ENCODE data around the gene TEAD1.
A peak's percentile ranks its signal among the peaks of the same experiment; 100 is the strongest.

Gene TEAD1

DNA sequence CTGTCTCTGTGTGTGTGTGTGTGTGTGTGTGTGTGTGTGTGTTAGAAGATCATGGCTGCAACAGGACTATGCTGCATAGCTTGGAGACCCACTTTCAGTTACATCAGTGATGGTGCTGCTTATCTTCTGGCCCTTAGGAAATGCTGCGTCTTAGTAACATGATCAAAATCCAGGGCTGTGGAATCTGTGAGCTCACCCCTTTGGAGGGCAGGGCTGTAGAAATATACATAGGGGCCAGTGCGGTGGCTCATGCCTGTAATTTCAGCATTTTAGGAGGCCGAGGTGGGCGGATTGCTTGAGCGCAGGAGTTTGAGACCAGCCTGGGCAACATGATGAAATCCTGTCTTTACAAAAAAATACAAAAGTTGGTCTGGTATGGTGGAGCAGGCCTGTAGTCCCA is 183.4 kb downstream of the TEAD1 start:
- H3K4me3 ChIP-seq (ENCODE audit: low read length): no peak overlapping the region

DNA sequence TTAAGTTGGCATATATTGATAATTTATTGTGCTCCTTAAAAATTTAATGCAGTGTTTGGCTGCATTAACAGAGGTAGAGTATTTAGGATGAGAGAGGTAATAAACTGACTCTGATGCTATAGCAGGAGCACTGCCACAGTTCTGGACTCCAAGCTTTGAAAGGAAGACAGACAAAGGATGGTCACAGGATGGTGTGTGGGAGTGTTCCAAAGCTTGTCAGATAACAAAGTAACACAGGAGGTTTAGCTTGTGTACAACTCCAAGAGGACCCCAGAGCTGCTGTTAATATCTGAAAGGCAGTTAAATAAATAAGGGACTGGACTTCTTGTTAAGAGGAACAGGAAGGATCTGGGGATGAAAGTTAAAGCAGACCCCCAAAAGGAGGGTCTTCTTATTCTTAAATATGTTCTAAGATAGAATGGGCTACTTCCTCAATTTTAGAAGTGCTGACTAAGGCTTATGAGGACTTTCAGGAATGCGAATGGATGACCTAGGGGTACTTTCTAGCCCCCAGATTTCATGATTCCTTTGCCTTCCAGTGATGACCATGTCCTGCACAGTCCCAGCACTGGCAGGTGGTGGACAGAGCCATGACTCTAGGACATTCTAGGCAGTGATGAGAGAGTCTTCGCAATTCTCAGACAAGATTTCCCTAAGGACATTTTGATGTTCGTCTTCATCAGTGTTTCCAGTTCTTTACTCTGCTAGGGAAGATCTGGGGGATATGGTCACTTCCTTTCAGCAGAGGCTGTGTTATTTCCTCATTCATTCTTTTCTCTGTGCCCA is 185.8 kb downstream of the TEAD1 start:
- Histone ChIP-seq H3K27ac (ENCODE audit: low read depth, low read length) (no peak overlapping the region), H3K4me1 (ENCODE audit: insufficient read depth, low read length) (peaks cover 39% of the 10 kb centered on the region), H3K9ac (ENCODE audit: low read depth, low read length) (no peak overlapping the region), H3K36me3 (ENCODE audit: insufficient read depth, low read length) (no peaks in the 10 kb centered on the region), H3K4me3 (ENCODE audit: low read length) (no peak overlapping the region), H3K9me3 (ENCODE audit: insufficient read depth, low read depth, low read length) (no peaks in the 10 kb centered on the region), H3K27me3 (ENCODE audit: insufficient read depth, low read length) (no peaks in the 10 kb centered on the region)
- WGBS: 97% methylated on average over 3 of the region's 3 CpGs

More for the DNA sequence above, 183.4 kb downstream of the TEAD1 start:
- Histone ChIP-seq H3K27me3 (ENCODE audit: insufficient read depth, low read length) (no peaks in the 10 kb centered on the region), H3K36me3 (ENCODE audit: insufficient read depth, low read length) (no peaks in the 10 kb centered on the region; the same call in 1 of the 2 replicates), H3K27ac (ENCODE audit: low read depth, low read length) (no peak overlapping the region), H3K4me1 (ENCODE audit: insufficient read depth, low read length) (peaks cover 20% of the 10 kb centered on the region), H3K9ac (ENCODE audit: low read depth, low read length) (no peak overlapping the region), H3K9me3 (ENCODE audit: insufficient read depth, low read depth, low read length) (no peaks in the 10 kb centered on the region)
- WGBS: 96% methylated on average over 5 of the region's 5 CpGs

DNA sequence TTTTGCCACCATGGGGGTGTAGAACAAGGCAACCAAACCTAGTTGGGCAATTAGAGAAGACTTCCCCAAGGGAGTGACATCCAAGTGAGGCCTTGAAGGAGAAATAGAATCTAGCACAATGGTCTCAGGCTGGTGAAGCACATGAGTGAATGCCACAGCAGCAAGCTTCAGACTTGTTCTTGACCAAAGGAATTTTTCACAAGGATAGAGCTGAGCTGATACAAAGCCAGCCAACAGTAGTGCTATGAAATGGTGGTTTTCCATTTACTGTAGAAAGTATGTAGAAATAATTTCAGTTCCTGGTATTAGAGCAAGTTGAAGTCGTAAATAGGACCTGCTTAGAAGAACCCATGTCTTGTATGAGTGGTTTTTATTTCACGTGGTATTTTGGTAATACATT is 186.6 kb downstream of the TEAD1 start:
- Histone ChIP-seq H3K9ac (ENCODE audit: low read depth, low read length) (no peak overlapping the region), H3K27me3 (ENCODE audit: insufficient read depth, low read length) (no peaks in the 10 kb centered on the region), H3K27ac (ENCODE audit: low read depth, low read length) (0 out of 2 replicates have a peak overlapping the region, but pooled peaks have one; percentile 23), H3K4me3 (ENCODE audit: low read length) (no peak overlapping the region), H3K4me1 (ENCODE audit: insufficient read depth, low read length) (peaks cover 47% of the 10 kb centered on the region), H3K9me3 (ENCODE audit: insufficient read depth, low read depth, low read length) (no peaks in the 10 kb centered on the region), H3K36me3 (ENCODE audit: insufficient read depth, low read length) (no peaks in the 10 kb centered on the region)
- 89% methylated on average over 2 of the region's 2 CpGs for WGBS

DNA sequence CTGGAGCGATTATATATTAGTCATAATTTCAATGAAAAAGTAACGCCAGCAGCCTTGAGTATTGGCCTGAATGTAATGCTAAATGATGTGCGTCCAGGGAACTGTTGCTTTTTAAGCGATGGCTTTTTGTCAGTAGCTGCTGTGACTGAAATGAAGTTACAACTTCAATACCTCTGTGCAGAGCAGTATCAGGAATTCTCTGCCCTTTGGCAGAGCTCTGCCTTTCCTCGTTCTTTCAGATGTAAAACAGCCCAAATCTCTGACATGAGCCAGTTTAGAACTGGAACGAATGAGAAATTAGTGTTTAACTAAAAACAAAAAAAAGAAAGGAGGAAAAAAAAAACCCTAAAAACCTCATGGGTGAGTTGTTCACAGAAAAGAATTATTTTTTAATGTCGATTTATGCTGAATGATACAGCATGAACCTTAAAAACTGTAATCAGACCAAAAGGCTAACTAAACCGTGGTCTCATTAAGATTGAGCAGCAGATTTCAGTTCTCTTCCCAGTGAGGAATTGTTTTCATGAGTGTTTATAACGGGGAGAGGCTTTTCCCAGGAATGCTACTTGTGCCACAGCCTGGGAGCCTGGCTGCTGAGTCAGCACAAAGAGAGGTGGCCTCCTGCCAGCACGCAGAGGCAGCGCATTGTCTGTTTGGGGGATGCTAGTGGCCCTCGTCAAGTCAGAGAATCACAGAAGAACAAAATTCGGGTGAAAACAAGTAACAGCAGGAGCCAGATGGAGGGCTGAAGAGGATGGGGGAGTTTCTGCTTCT is 188.7 kb downstream of the TEAD1 start:
- Histone ChIP-seq H3K4me3 (ENCODE audit: low read length) (peak overlapping the region; percentile 30), H3K27ac (ENCODE audit: low read depth, low read length) (peak overlapping the region; percentile 97), H3K9me3 (ENCODE audit: insufficient read depth, low read depth, low read length) (no peaks in the 10 kb centered on the region), H3K27me3 (ENCODE audit: insufficient read depth, low read length) (no peaks in the 10 kb centered on the region), H3K36me3 (ENCODE audit: insufficient read depth, low read length) (no peaks in the 10 kb centered on the region), H3K9ac (ENCODE audit: low read depth, low read length) (peak overlapping the region; percentile 73), H3K4me1 (ENCODE audit: insufficient read depth, low read length) (peaks cover 63% of the 10 kb centered on the region)
- 17% methylated on average over 12 of the region's 13 CpGs for WGBS

DNA sequence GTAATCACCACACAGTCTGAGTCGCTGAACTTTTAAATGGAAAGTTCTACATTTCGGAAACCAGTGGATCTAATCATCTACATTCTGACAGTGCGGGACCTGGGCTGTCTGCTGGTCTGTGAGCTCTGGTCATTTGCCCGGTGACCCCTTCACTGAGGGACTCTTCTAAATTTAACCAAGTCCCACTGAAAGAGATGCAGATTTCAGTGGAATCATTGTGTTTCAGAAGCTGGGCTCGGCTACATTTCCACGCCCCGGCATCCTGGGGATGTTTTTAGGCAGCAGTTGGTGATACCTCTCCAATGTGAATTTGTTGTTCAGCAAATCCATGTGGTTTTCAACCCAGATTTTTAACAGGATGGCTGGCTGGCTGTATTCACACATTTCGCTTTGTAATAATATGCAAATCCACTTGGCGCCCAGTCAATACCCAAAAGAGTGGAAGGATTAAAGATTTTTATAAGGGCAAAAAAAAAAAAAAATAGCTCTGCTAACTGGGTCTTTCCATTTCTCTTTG is 189.4 kb downstream of the TEAD1 start:
- no peaks in the 10 kb centered on the region for H3K9me3 ChIP-seq (ENCODE audit: insufficient read depth, low read depth, low read length)
- 24% methylated on average over 8 of the region's 9 CpGs for WGBS
- H3K4me3 ChIP-seq (ENCODE audit: low read length): peak overlapping the region; percentile 30
- peak overlapping the region; percentile 97 for H3K27ac ChIP-seq (ENCODE audit: low read depth, low read length)
- peak overlapping the region; percentile 73 for H3K9ac ChIP-seq (ENCODE audit: low read depth, low read length)
- H3K36me3 ChIP-seq (ENCODE audit: insufficient read depth, low read length): no peaks in the 10 kb centered on the region
- H3K4me1 ChIP-seq (ENCODE audit: insufficient read depth, low read length): peaks cover 68% of the 10 kb centered on the region
- no peaks in the 10 kb centered on the region for H3K27me3 ChIP-seq (ENCODE audit: insufficient read depth, low read length)

DNA sequence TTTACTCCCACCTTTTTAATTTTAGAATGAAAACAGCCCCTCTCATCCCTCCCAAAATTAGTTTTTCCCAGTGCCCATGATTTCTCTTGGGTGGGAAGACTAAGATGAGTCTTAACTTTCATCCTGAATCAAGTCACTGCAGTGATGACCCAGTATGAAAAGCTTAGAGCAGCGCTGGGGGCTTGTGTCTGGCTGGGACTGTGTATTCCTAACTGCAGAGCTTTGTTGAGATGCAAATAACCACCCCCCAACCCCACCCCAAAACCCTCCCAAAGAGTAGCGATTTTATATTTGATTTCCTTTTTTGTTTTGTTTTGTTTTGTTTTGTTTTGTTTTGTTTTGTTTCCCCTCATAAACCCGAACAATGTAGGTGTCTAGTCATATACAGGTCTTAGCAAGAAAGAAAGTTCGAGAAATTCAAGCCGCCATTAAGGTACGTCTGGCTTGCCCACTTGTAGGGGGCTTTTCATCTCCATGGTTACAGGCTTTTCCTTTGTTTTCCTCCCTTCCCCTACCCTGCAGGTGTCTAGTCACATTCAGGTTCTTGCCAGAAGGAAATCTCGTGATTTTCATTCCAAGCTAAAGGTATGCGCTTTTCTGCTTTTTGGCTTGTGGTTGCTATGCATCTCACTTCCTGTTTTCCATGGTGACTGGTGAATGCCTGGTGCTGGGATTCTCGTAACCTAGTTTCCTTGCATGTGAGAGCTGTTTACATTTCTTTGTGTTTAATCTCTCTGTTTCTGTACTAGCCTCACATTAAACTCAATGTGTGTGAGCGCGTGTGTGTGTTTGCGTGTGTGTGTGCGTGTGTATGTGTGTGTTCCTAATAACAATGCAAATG is 190.3 kb downstream of the TEAD1 start:
- Histone ChIP-seq H3K9ac (ENCODE audit: low read depth, low read length) (peak overlapping the region; percentile 73), H3K9me3 (ENCODE audit: insufficient read depth, low read depth, low read length) (no peaks in the 10 kb centered on the region), H3K27me3 (ENCODE audit: insufficient read depth, low read length) (no peaks in the 10 kb centered on the region), H3K4me1 (ENCODE audit: insufficient read depth, low read length) (peaks cover 69% of the 10 kb centered on the region), H3K36me3 (ENCODE audit: insufficient read depth, low read length) (no peaks in the 10 kb centered on the region), H3K27ac (ENCODE audit: low read depth, low read length) (peak overlapping the region; percentile 97), H3K4me3 (ENCODE audit: low read length) (peak overlapping the region; percentile 31)
- under 1% methylated on average over 11 of the region's 13 CpGs for WGBS

DNA sequence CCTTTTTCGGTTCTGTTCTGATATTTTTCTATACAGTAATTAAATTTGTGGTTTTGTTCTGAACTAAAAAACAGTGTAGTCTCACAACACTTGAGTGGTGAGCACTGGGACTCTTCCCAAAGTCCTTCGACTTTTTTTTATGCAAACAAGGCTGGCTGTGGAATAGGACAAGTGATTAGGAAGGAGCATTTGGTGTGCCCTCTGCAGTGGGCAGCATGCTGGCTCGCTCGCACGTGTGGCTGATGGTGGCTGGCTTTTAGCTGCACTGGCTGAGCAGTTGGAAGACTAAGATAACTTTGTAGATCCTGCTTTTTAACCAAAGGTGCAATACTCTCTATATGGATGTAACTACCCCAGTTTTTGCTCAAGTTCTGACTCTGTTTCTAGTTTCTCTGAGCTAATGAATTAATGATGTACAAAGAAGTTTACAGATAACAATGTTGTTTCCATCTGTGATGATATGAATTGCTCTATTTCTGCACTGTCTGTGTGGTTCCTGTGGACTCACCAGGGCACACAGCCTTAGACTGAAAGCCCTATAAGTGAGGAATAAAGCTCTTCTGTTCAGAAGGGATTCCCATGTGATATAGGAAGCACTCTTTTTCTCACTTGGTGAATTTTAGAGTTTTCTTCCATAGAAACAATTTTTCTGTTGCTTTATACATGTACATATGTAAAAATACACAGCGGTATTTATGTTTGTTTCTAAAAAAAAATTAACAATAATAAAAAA is 191.8 kb downstream of the TEAD1 start:
- 36% methylated on average over 5 of the region's 6 CpGs for WGBS
- no peaks in the 10 kb centered on the region for H3K27me3 ChIP-seq (ENCODE audit: insufficient read depth, low read length)
- H3K4me3 ChIP-seq (ENCODE audit: low read length): no peak overlapping the region
- peak overlapping the region; percentile 73 for H3K9ac ChIP-seq (ENCODE audit: low read depth, low read length)
- no peaks in the 10 kb centered on the region for H3K36me3 ChIP-seq (ENCODE audit: insufficient read depth, low read length)
- peak overlapping the region; percentile 97 for H3K27ac ChIP-seq (ENCODE audit: low read depth, low read length)
- H3K9me3 ChIP-seq (ENCODE audit: insufficient read depth, low read depth, low read length): no peaks in the 10 kb centered on the region
- peaks cover 61% of the 10 kb centered on the region for H3K4me1 ChIP-seq (ENCODE audit: insufficient read depth, low read length)

DNA sequence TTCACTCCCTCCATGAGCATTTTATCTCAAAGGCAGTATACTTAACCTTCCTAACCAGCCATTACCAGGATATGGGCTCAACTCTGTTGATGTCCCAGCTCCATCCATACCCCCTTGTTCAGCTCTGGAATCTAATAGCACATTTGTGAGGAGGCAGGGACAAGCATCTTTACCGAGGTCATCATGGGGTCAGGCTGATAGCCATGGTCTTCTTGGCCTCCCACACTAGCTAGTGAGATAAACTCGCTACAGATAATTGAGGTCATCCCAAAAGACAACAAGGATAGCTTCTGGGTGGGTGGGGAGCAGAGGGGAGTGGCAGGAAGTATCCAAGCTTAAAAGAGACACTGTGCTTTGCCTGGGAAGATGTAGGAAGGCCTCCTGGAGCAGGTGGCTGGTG is 193.3 kb downstream of the TEAD1 start:
- Histone ChIP-seq H3K27me3 (ENCODE audit: insufficient read depth, low read length) (no peaks in the 10 kb centered on the region), H3K9ac (ENCODE audit: low read depth, low read length) (no peak overlapping the region), H3K27ac (ENCODE audit: low read depth, low read length) (no peak overlapping the region; the same call in 1 of the 2 replicates), H3K9me3 (ENCODE audit: insufficient read depth, low read depth, low read length) (no peaks in the 10 kb centered on the region), H3K4me1 (ENCODE audit: insufficient read depth, low read length) (peaks cover 50% of the 10 kb centered on the region), H3K36me3 (ENCODE audit: insufficient read depth, low read length) (peaks cover 10% of the 10 kb centered on the region), H3K4me3 (ENCODE audit: low read length) (no peak overlapping the region)
- WGBS: 88% methylated on average over 2 of the region's 2 CpGs

DNA sequence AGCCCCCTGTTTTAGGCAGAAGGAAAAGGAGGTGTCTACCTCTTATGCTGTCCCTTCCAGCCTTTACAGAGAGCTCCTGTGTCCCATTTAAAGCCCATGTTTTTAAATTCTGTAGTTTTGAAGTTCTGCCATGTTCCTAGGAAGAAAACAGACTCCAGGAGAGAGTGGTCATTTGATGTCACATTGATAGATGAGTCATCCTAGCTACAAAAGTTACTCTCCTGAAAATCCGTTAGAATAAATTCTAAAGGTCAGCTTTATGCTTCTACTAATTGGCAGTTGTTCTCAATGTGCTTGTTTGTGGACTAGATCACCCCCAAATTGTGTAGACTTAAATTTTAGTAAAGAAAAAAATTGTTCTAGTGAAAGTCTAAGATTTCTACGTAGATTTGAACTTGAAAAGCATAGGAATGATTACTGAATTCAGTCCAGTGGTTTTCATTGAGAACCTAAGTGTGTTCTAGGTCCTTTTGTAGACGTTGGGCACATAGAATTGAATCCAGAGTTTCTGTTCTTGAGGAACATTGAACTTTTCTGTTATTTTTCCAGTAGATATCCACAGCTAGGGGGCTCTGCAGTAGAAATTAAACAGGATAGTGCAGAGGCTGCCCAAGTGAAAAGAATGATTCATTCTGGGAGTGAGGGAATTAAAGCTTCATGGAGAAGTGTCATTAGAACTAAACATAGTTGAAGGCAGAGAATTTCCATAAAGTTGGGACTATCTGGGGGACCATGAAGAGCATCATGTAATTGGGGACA is 194.3 kb downstream of the TEAD1 start:
- WGBS: 89% methylated on average over 3 of the region's 3 CpGs
- Histone ChIP-seq H3K9ac (ENCODE audit: low read depth, low read length) (no peak overlapping the region), H3K4me1 (ENCODE audit: insufficient read depth, low read length) (peaks cover 40% of the 10 kb centered on the region), H3K27me3 (ENCODE audit: insufficient read depth, low read length) (no peaks in the 10 kb centered on the region), H3K9me3 (ENCODE audit: insufficient read depth, low read depth, low read length) (no peaks in the 10 kb centered on the region), H3K36me3 (ENCODE audit: insufficient read depth, low read length) (peaks cover 10% of the 10 kb centered on the region), H3K4me3 (ENCODE audit: low read length) (no peak overlapping the region), H3K27ac (ENCODE audit: low read depth, low read length) (no peak overlapping the region)

DNA sequence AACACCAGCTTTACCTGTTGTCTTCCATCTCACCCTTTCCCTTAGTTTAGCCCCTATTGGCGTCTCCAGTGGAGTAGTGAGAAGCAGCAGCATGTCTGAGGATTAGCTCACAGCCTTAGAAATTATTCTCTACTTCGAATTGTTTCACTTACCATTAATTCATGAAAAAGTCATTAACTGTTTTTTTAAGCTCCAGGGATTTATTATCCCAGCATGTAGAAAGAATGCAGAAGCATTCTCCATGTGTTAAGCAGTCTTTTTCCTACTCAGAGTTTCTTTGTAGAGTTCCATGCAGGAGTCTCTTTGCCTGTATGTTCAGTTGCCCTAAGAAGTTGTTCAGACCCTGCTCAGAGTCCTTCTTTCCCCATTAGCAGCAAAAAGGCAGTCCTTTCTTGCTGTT is 197.0 kb downstream of the TEAD1 start:
- Histone ChIP-seq H3K9me3 (ENCODE audit: insufficient read depth, low read depth, low read length) (no peaks in the 10 kb centered on the region), H3K4me3 (ENCODE audit: low read length) (no peak overlapping the region), H3K36me3 (ENCODE audit: insufficient read depth, low read length) (peaks cover 23% of the 10 kb centered on the region), H3K27me3 (ENCODE audit: insufficient read depth, low read length) (no peaks in the 10 kb centered on the region), H3K9ac (ENCODE audit: low read depth, low read length) (no peak overlapping the region), H3K27ac (ENCODE audit: low read depth, low read length) (no peak overlapping the region), H3K4me1 (ENCODE audit: insufficient read depth, low read length) (peaks cover 18% of the 10 kb centered on the region)
- WGBS: 95% methylated on average over 2 of the region's 2 CpGs

Data from HUES64 (cell line).